Measurements from ENCODE around the gene STPG1.

Gene STPG1

GRCh38 chr1:24369801-24370200 lies 43.8 kb downstream of the STPG1 start:
- peak; percentile 29 for DNase-seq

DNA sequence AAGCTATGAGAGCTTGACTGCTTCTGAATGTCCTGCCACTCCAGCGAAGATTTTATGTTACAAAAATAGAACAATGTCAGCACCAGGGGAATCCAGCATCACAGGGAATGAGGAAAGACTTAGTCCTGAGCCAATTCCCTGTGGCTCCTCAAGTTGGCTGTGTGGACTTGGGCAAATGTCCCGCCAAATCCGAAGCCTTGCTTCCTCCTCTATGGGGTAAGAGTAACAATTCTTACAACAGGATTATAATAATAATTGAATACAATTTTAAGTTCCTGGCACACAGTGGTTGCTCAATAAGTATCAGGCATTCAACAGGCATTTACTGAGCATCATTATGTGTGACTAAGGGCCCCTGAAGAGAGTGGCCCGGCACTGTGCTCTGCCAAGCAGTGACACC lies 44.4 kb downstream of the STPG1 start:
- no peak for DNase-seq

- DNase-seq: no peak
Measured at GRCh38 chr1:24366707-24367106, 46.9 kb downstream of the STPG1 start.

GRCh38 chr1:24364975-24365678 lies 48.5 kb downstream of the STPG1 start:
- peak; percentile 38 for DNase-seq

GRCh38 chr1:24364605-24364974 lies 49.0 kb downstream of the STPG1 start:
- no peak for DNase-seq

DNA sequence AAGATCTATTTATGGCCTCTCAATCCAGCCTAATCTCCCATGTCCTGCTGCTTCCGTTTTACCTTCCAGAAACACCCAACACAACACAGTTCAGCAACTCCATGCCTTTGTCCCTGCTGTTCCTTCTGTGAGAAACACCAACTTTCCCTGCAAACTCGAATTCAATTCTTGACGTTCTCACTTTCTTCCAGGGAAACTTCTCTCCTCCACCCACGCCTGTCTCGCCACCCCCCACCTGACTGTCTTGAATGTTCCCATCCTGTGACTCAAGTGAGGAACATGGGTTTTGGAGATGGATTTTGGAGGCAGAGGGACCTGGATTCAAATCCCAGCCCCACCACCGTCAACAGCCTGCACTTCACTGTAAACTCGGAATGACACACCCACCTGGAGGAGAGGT lies 49.6 kb downstream of the STPG1 start:
- no peak for DNase-seq

GRCh38 chr1:24362982-24363614 lies 50.5 kb downstream of the STPG1 start:
- DNase-seq: no peak

DNA sequence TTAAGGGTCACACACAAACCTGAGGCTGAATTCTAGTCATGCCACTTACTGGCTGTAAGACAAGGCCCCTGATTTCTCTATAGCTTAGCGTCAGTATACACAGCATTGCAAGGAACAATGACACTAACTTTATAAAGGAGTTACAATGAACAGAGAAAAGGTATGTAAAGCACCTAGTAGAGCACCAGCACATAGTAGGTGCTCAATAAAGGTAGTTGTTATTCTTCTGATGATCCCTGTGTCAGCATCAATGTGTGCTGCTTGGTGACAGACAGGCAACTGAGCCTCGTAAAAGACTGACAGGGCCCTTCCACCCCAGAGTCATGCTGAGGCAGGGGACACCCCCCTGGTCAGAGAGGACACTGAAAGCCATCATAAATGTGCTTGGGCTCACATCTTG lies 51.2 kb downstream of the STPG1 start:
- DNase-seq: no peak

DNA sequence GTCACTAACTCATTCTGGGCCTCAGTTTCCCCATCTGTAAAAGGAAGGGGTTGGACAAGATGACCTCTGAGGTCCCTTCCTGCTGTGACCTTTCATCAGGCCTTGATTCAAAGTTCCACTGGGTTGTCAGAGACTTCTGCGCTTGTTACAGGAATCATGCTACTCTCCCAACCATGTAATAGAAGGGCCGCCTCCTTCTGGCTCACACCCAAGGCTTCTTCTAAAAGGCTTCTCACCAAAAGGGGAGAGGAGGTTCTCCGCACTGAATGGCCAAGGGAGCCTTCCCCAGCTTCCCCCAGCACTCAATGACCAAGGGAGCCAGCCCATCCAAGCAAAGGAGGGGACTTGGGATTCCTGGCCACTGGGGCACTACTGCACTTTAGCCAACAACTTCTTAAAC lies 51.8 kb downstream of the STPG1 start:
- no peak for DNase-seq

DNA sequence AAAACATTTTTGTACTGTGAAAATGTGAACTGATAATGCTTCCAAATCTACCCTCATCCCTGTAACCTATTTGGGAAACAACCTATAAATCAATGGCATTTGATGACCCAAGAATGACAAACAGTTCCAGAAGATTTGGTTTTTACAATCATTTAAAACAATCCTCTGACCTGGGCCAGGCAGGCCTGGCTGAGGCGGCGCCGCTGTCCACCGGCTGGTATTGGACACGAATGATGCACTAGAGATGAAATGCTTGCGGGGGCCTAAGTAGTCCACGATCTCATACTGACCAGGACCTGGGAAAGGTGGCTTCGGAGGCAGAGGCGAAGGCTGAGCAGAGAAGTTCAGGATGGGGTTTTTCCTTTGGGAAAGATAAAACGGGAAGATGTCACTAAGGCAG lies 52.9 kb downstream of the STPG1 start:
- no peak for DNase-seq

DNA sequence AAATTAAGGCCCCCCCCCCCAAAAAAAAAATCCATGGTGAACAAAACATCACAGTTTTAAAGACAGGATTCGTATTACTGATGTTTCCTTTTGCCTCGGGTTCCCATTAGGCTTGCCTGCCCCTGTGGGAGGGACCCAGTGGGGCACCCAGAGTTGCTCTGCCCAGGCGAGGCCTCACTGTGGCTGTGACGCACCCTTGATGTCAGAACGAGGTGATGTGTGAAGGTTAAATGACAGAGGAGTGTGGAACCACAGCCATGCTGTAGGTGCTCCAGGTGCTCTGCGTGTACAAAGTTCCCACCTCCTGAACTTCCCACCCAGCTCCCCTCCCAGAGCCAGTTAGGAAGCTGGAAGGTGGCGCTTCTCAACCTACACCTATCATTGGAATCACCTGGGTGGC lies 56.5 kb downstream of the STPG1 start:
- DNase-seq: no peak

GRCh38 chr1:24355466-24355865 lies 58.1 kb downstream of the STPG1 start:
- no peak for DNase-seq

DNA sequence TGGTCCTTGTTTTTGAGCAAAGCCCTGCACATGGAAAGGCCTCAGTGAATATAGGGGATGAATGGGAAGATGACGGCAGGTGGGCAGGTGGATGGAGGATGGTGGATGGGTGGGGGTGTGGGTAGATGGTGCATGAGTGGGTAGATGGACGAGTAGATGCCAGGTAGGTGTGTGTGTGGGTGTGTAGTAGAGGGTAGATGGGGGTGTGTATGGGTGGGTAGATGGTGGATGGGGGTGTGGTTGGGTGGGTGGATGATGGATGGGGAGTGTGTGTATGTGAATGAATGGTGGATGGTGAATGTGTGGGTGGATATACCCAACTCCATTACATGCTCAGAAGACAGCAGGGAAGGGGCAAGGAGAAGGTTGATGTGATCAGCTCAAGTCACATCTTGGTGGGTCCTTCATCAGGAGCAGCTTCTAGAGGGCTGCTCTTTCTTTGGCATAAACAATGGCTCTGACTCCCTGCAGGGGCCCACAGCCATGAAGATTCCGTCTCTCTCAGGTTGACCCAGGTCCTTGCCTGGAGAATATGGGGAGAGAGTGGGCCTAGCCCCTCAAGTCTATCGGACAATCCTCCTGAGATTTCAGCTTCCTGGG lies 60.2 kb downstream of the STPG1 start:
- no peak for DNase-seq

GRCh38 chr1:24351918-24352627 lies 61.5 kb downstream of the STPG1 start:
- DNase-seq: no peak

- DNase-seq: no peak
Measured at GRCh38 chr1:24351247-24351646, 62.3 kb downstream of the STPG1 start.

- no peak for DNase-seq
Measured at GRCh38 chr1:24349891-24350290, 63.7 kb downstream of the STPG1 start.

DNA sequence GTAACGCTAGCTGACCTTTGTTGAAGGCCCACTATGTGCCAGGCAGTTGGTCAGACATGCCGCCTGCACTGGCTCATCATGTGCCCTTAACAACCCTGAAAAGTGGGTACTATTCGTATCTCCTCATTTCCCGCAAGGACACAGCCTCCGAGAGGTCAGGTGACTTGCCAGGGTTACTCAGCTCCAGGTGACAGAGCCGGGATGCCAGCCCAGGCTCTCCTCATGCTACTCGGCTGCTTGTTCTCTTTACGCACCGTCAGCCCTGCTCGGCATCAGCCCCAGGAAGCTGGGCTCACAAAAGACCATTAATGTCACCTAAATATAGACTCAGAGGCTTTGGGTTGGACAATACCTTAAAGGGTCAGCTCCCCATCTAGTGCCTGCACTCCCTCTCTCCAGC lies 65.4 kb downstream of the STPG1 start:
- DNase-seq: no peak

DNA sequence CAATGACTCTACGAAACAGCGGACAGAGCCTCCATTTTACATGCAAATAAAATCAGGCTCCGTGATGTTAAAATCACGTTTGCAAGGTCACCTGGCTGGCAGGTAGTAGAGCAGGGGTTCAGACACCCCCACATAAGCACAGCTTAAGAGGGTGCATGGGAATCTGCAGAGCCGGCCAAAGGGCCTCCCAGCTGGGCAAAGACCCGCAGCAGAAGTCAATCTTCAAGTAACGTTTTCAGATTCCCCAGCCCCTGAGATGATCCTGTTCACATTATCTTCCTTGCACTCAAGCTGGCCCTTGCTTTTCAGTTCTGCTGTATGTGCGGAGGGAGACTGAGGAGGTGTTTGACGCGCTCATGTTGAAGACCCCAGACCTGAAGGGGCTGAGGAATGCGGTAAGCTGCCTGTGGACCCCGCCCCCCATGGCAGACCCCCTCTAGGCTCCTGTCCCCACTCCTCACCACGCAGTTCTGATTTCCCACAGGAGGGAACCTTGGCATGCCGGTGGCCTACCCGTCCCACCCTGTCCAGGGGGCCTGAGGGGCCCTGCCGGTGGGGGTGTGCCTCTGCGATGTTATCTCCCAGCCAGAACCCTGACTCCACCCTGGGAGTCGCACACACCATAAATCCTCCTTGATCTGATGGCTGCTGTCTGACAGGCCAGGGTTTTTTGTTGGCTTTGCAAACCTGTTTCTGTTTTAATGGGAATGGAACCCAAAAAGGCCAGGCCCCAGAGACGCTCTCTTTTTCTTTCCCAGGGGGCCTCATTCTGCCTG lies 66.2 kb downstream of the STPG1 start:
- DNase-seq: no peak

- no peak for DNase-seq
Measured at GRCh38 chr1:24345334-24345733, 68.2 kb downstream of the STPG1 start.

DNA sequence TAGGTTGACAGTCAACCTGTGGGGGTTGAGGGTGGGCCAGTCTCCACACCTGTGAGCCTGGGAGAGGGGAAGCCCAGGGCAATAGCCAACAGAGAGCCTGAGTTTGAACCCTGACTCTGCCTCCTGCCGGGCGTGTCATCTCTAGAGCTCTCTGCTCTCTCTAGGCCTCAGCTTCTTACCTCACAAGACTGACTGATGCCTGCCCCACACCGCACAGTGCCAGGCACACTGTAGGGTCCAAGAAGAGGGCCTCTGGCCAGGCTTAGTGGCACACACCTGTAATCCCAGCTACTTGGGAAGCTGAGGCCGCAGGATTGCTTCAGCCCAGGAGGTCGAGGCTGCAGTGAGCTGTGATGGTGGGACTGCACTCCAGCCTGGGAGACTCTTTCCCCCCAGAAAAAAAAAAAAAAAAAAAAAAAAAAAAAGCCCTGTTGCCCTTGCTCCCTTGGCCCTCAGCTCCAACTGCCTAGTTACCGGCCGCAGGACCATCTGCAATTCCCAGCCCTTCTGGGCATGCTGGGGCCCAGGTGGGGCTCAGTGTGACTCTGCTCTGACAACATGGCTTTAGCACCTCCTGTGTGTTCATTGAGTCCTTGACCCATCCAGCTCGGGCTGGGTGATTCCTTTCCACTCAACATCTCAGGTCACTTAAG lies 69.4 kb downstream of the STPG1 start:
- no peak for DNase-seq

GRCh38 chr1:24343412-24344089 lies 70.0 kb downstream of the STPG1 start:
- no peak for DNase-seq

GRCh38 chr1:24341260-24341659 lies 72.3 kb downstream of the STPG1 start:
- peak; percentile 56 for DNase-seq
